ENCODE data around the gene ANK2. TPM values are rescaled to one million over a fixed set of nuclear protein-coding genes. Genes with fewer than 3 reads are reported as not detected.

The ANK2 gene
- total RNA-seq, 1 donor from 2014 or later, result 11.1 TPM

DNA sequence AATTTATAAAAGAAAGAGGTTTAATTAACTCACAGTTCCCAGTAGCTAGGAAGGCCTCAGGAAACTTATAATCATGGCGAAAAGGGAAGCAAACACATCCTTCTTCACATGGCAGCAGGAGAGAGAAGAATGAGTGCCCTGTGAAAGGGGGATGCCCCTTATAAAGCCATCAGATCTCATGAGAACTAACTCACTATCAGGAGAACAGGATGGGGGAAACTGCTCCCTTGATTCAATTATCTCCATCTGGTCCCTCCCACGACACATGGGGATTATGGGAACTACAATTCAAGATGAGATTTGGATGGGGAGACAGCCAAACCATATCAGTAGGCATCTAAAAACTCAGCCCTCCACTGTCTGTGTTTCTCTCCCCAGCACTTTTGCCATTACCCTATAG is 22.4 kb downstream of the ANK2 start:
- Mint-ChIP-seq H3K36me3 (ENCODE audit: insufficient read depth) (no peaks in the 10 kb centered on the region), H3K4me3 (ENCODE audit: low read depth) (no peak overlapping the region), H3K9me3 (ENCODE audit: low read depth) (no peaks in the 10 kb centered on the region), H3K27me3 (peaks cover 5% of the 10 kb centered on the region), H3K4me1 (ENCODE audit: low read depth) (no peaks in the 10 kb centered on the region), H3K27ac (no peak overlapping the region)
- TF ChIP-seq, protein P1, sequence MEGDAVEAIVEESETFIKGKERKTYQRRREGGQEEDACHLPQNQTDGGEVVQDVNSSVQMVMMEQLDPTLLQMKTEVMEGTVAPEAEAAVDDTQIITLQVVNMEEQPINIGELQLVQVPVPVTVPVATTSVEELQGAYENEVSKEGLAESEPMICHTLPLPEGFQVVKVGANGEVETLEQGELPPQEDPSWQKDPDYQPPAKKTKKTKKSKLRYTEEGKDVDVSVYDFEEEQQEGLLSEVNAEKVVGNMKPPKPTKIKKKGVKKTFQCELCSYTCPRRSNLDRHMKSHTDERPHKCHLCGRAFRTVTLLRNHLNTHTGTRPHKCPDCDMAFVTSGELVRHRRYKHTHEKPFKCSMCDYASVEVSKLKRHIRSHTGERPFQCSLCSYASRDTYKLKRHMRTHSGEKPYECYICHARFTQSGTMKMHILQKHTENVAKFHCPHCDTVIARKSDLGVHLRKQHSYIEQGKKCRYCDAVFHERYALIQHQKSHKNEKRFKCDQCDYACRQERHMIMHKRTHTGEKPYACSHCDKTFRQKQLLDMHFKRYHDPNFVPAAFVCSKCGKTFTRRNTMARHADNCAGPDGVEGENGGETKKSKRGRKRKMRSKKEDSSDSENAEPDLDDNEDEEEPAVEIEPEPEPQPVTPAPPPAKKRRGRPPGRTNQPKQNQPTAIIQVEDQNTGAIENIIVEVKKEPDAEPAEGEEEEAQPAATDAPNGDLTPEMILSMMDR (IDR thresholded peaks at IDR 0.05; ENCODE audit: unreplicated experiment), result no peak
- DNase-seq (ENCODE audit: low spot score, unreplicated experiment), result no peak

DNA sequence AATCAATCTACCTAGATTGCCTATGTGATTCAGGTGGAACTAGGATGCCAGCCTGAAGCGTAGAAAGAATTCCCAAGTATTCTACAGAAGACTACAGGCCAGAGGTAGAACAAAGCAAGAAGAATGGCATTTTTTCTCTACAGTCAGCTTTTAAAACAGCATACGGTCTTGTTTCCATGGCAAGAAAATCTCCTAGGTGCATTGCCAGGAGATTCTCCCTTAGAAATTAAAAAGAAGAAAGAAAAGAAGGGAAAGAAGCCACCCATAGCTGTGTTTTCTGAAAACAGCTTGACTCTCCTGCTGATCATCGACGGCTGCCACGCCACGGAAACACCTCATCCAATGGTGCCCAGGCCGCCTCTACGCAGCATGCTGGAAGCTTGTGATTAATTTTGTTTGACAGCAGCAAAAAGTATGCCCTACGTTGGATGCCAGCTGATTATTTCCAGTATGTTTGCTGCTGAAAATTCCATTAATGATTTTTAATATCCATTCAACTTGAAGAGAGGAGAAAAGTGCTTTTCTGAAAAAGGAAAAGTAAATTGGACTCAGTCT is 24.1 kb downstream of the ANK2 start:
- Mint-ChIP-seq H3K4me3 (ENCODE audit: low read depth) (no peak overlapping the region), H3K27me3 (no peaks in the 10 kb centered on the region), H3K9me3 (ENCODE audit: low read depth) (no peaks in the 10 kb centered on the region), H3K4me1 (ENCODE audit: low read depth) (no peaks in the 10 kb centered on the region), H3K27ac (no peak overlapping the region), H3K36me3 (ENCODE audit: insufficient read depth) (no peaks in the 10 kb centered on the region)
- DNase-seq (ENCODE audit: low spot score, unreplicated experiment), result no peak
- TF ChIP-seq, protein P1 (IDR thresholded peaks at IDR 0.05; ENCODE audit: unreplicated experiment), result no peak

DNA sequence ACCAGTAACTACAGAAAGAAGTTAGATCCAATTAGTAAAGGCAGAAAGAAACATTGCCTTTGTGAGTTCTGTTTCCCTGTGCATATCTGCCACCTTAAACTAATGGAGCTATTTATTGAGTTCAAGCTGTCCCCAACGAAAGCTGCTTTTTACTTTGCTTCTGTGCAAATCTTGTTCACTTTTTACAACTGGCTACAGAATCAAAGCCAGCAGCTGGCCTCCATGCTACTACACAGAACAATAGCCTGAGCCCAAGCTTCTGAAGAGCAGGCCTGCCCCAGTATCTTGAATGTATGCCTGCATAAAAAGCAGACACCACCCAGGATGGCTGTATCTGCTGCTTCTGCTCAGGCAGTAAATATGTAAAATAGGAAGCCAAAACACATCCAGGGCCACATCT is 28.1 kb downstream of the ANK2 start:
- H3K27me3 Mint-ChIP-seq, result no peaks in the 10 kb centered on the region
- no peak for DNase-seq (ENCODE audit: low spot score, unreplicated experiment)
- peaks cover 5% of the 10 kb centered on the region for H3K4me1 Mint-ChIP-seq (ENCODE audit: low read depth)
- H3K4me3 Mint-ChIP-seq (ENCODE audit: low read depth), result no peak overlapping the region
- no peaks in the 10 kb centered on the region for H3K9me3 Mint-ChIP-seq (ENCODE audit: low read depth)
- TF ChIP-seq, protein P1 (IDR thresholded peaks at IDR 0.05; ENCODE audit: unreplicated experiment), result no peak
- peak overlapping the region; percentile 29 for H3K27ac Mint-ChIP-seq
- no peaks in the 10 kb centered on the region for H3K36me3 Mint-ChIP-seq (ENCODE audit: insufficient read depth)

DNA sequence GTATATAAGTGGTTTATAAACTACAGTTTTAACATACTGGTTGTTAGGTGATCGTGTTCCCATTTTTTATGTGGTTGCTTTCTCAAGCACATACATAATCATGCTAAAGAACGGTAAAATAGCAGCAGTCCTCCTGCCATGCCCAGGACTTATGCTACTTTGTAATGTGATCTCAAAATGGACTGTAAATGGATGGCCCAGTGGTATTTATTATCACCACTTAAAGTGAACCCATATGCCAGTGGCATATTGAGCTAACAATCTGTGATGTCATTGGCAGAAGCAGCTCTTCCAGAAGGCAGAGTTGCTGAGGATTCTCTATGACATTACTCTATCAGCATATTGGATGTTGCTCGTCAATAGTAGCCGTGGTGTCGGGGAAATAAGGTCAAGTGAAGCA is 28.6 kb downstream of the ANK2 start:
- TF ChIP-seq, protein P1 (IDR thresholded peaks at IDR 0.05; ENCODE audit: unreplicated experiment), result no peak
- no peak overlapping the region for H3K27ac Mint-ChIP-seq
- H3K9me3 Mint-ChIP-seq (ENCODE audit: low read depth), result no peaks in the 10 kb centered on the region
- H3K4me3 Mint-ChIP-seq (ENCODE audit: low read depth), result no peak overlapping the region
- DNase-seq (ENCODE audit: low spot score, unreplicated experiment), result no peak
- no peaks in the 10 kb centered on the region for H3K36me3 Mint-ChIP-seq (ENCODE audit: insufficient read depth)
- H3K4me1 Mint-ChIP-seq (ENCODE audit: low read depth), result peaks cover 5% of the 10 kb centered on the region
- no peaks in the 10 kb centered on the region for H3K27me3 Mint-ChIP-seq

DNA sequence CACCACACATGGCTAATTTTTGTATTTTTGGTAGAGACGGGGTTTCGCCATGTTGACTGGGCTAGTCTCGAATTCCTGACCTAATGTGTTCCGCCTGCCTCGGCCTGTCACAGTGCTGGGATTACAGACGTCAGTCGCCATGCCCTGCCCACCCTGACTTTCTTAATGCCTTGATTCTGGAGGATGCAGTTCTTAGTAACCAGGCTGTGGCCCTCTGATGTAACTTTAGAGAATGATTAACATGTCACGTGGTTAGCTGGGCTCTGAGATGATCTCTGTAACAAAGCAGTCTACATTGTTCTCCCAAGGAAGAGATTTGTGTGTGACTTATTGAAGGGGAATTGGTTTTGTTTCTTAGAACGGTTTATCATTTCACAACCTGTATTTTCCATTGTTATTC is 30.6 kb downstream of the ANK2 start:
- Mint-ChIP-seq H3K4me3 (ENCODE audit: low read depth) (no peak overlapping the region), H3K4me1 (ENCODE audit: low read depth) (peaks cover 5% of the 10 kb centered on the region), H3K27me3 (no peaks in the 10 kb centered on the region), H3K27ac (no peak overlapping the region), H3K9me3 (ENCODE audit: low read depth) (no peaks in the 10 kb centered on the region), H3K36me3 (ENCODE audit: insufficient read depth) (no peaks in the 10 kb centered on the region)
- no peak for DNase-seq (ENCODE audit: low spot score, unreplicated experiment)
- TF ChIP-seq, protein P1 (IDR thresholded peaks at IDR 0.05; ENCODE audit: unreplicated experiment), result no peak
